Hepatocyte (in vitro differentiated cells): ENCODE measurements around the gene USP32.

Experiments used
- CTCF ChIP-seq: fragments of 200-600 bp; sonication (generic); IDR thresholded peaks from 2 replicates; pipeline ENCODE4 v1.5.1; 2016; ENCODE audit warnings: antibody characterized with exemption, mild to moderate bottlenecking; ENCODE audit not compliant: poor library complexity
- EZH2 ChIP-seq: fragments of 200-600 bp; sonication (generic); IDR thresholded peaks from 2 replicates; pipeline ENCODE4 v1.6.1; 2016; ENCODE audit warnings: antibody characterized with exemption, mild to moderate bottlenecking, borderline replicate concordance

- TF ChIP-seq CTCF (no peak), EZH2 (no peak)
Observed at GRCh38 chr17:60352071-60352470, 39.9 kb downstream of the USP32 start.
